Measurements from ENCODE around the gene REEP3. TPM values are rescaled to one million over a fixed set of nuclear protein-coding genes. Genes with fewer than 3 reads are reported as not detected.

The REEP3 gene
- polyA plus RNA-seq, 1 donor from 2014 or later: 6.9 TPM

GRCh38 chr10:63582690-63583089, 61.5 kb downstream of the REEP3 start:
- H3K27me3 ChIP-seq (ENCODE audit: insufficient read depth, low read depth, low read length): no peaks in the 10 kb centered on the region
- no peaks in the 10 kb centered on the region for H3K79me2 ChIP-seq (replicated peaks; ENCODE audit: insufficient read depth, low read length)
- TF ChIP-seq EP300 (conservative IDR thresholded peaks at IDR 0.05; ENCODE audit: poor library complexity, severe bottlenecking) (no peak), REST (IDR thresholded peaks at IDR 0.05; ENCODE audit: borderline replicate concordance) (no peak), MXI1 (conservative IDR thresholded peaks at IDR 0.05; ENCODE audit: poor library complexity, severe bottlenecking) (no peak), POLR2AphosphoS5 (IDR thresholded peaks at IDR 0.05) (no peak), CTCF (IDR thresholded peaks at IDR 0.05; ENCODE audit: poor library complexity, severe bottlenecking) (no peak), TAF1 (IDR thresholded peaks at IDR 0.05; ENCODE audit: low read depth) (no peak), SMC3 (conservative IDR thresholded peaks at IDR 0.05; ENCODE audit: poor library complexity) (no peak), RAD21 (conservative IDR thresholded peaks at IDR 0.05) (no peak), EZH2 (IDR thresholded peaks at IDR 0.05; ENCODE audit: borderline replicate concordance, insufficient read depth, low read length, poor library complexity, severe bottlenecking) (no peak)
- H3K9me2 ChIP-seq (ENCODE audit: insufficient read depth, low read length): no peaks in the 10 kb centered on the region
- no peaks in the 10 kb centered on the region for H3K36me3 ChIP-seq (ENCODE audit: insufficient read depth, low read length)
- no peak overlapping the region for H3K9ac ChIP-seq (ENCODE audit: low read length)
- no peak overlapping the region for H3K27ac ChIP-seq (ENCODE audit: low read length)
- no peaks in the 10 kb centered on the region for H4K20me1 ChIP-seq (ENCODE audit: insufficient read depth)
- H3K4me3 ChIP-seq (ENCODE audit: low read length): no peak overlapping the region
- H3K9me3 ChIP-seq (ENCODE audit: low read length): no peaks in the 10 kb centered on the region
- no peak overlapping the region for H3K4me2 ChIP-seq (ENCODE audit: low read length)
- no peaks in the 10 kb centered on the region for H3F3A ChIP-seq (ENCODE audit: insufficient read depth, low read length, poor library complexity, severe bottlenecking)
- no peak overlapping the region for H2AFZ ChIP-seq (ENCODE audit: low read depth, low read length)

- TF ChIP-seq SMC3 (conservative IDR thresholded peaks at IDR 0.05; ENCODE audit: poor library complexity) (no peak), TAF1 (IDR thresholded peaks at IDR 0.05; ENCODE audit: low read depth) (no peak), EP300 (conservative IDR thresholded peaks at IDR 0.05; ENCODE audit: poor library complexity, severe bottlenecking) (no peak), REST (IDR thresholded peaks at IDR 0.05; ENCODE audit: borderline replicate concordance) (no peak), CTCF (IDR thresholded peaks at IDR 0.05; ENCODE audit: poor library complexity, severe bottlenecking) (no peak), MXI1 (conservative IDR thresholded peaks at IDR 0.05; ENCODE audit: poor library complexity, severe bottlenecking) (no peak), POLR2AphosphoS5 (IDR thresholded peaks at IDR 0.05) (no peak), RAD21 (conservative IDR thresholded peaks at IDR 0.05) (no peak), EZH2 (IDR thresholded peaks at IDR 0.05; ENCODE audit: borderline replicate concordance, insufficient read depth, low read length, poor library complexity, severe bottlenecking) (no peak)
- H3K9me3 ChIP-seq (ENCODE audit: low read length): no peaks in the 10 kb centered on the region
- no peaks in the 10 kb centered on the region for H3F3A ChIP-seq (ENCODE audit: insufficient read depth, low read length, poor library complexity, severe bottlenecking)
- H2AFZ ChIP-seq (ENCODE audit: low read depth, low read length): no peak overlapping the region
- H3K36me3 ChIP-seq (ENCODE audit: insufficient read depth, low read length): no peaks in the 10 kb centered on the region
- H3K9me2 ChIP-seq (ENCODE audit: insufficient read depth, low read length): no peaks in the 10 kb centered on the region
- no peak overlapping the region for H3K27ac ChIP-seq (ENCODE audit: low read length)
- no peaks in the 10 kb centered on the region for H4K20me1 ChIP-seq (ENCODE audit: insufficient read depth)
- no peaks in the 10 kb centered on the region for H3K79me2 ChIP-seq (replicated peaks; ENCODE audit: insufficient read depth, low read length)
- H3K9ac ChIP-seq (ENCODE audit: low read length): no peak overlapping the region
- no peak overlapping the region for H3K4me2 ChIP-seq (ENCODE audit: low read length)
- H3K27me3 ChIP-seq (ENCODE audit: insufficient read depth, low read depth, low read length): no peaks in the 10 kb centered on the region
- H3K4me3 ChIP-seq (ENCODE audit: low read length): no peak overlapping the region
Observed at GRCh38 chr10:63583397-63583796, 62.2 kb downstream of the REEP3 start.
